GM23338 (cell line): ENCODE measurements around the gene MLLT11. TPM values are rescaled to one million over a fixed set of nuclear protein-coding genes. Genes with fewer than 3 reads are reported as not detected.
A peak's percentile ranks its signal among the peaks of the same experiment; 100 is the strongest.

Source experiments
- ATAC-seq: fragments of 200-7000 bp; cut with Tn5 transposase; 3 replicates; pipeline ENCODE4 v1.9.1; 2020
- DNase-seq: peaks from one replicate; pipeline ENCODE4 v3.0.0-alpha.2; 2015; ENCODE audit warnings: low spot score
- H2AFZ ChIP-seq: fragments of 200-600 bp; sonication (generic); 2 replicates; pipeline ENCODE4 v1.8.0; 2016; ENCODE audit warnings: antibody characterized with exemption, mild to moderate bottlenecking, moderate library complexity
- H3F3A ChIP-seq: fragments of 200-600 bp; sonication (generic); replicated peaks from 2 replicates; pipeline ENCODE4 v1.8.0; 2017; ENCODE audit warnings: antibody characterized with exemption, mixed run types, low read depth
- H3K27ac ChIP-seq: fragments of 200-600 bp; sonication (generic); 2 replicates; pipeline ENCODE4 v1.6.1; 2016; ENCODE audit warnings: low read depth
- H3K27me3 ChIP-seq: fragments of 200-600 bp; sonication (generic); 2 replicates; pipeline ENCODE4 v1.8.0; 2016; ENCODE audit warnings: mild to moderate bottlenecking, mixed run types, moderate library complexity; ENCODE audit not compliant: insufficient read depth
- H3K36me3 ChIP-seq: fragments of 200-600 bp; sonication (generic); 2 replicates; pipeline ENCODE4 v1.8.0; 2016; ENCODE audit warnings: mild to moderate bottlenecking; ENCODE audit not compliant: insufficient read depth
- H3K4me1 ChIP-seq: fragments of 200-600 bp; sonication (generic); 2 replicates; pipeline ENCODE4 v1.8.0; 2016; ENCODE audit warnings: mild to moderate bottlenecking, moderate library complexity; ENCODE audit not compliant: insufficient read depth
- H3K4me2 ChIP-seq: fragments of 200-600 bp; sonication (generic); 2 replicates; pipeline ENCODE4 v1.7.1; 2017; ENCODE audit warnings: mixed run types
- H3K4me3 ChIP-seq: fragments of 200-600 bp; sonication (generic); 2 replicates; pipeline ENCODE4 v1.6.1; 2016; ENCODE audit warnings: mixed run types
- H3K79me2 ChIP-seq: fragments of 200-600 bp; sonication (generic); replicated peaks from 2 replicates; pipeline ENCODE4 v1.8.0; 2017; ENCODE audit warnings: mild to moderate bottlenecking; ENCODE audit not compliant: insufficient read depth
- H3K9me2 ChIP-seq: fragments of 200-600 bp; sonication (generic); 2 replicates; pipeline ENCODE4 v1.8.0; 2017; ENCODE audit not compliant: insufficient read depth
- H4K20me1 ChIP-seq: fragments of 200-600 bp; sonication (generic); replicated peaks from 2 replicates; pipeline ENCODE4 v1.8.0; 2017; ENCODE audit warnings: mild to moderate bottlenecking; ENCODE audit not compliant: insufficient read depth
- H3K27ac Mint-ChIP-seq: 2 replicates; pipeline ENCODE4 v1.8.0; 2020; ENCODE audit warnings: inconsistent platforms, mild to moderate bottlenecking, moderate library complexity, mixed read lengths
- H3K27me3 Mint-ChIP-seq: 3 replicates; pipeline ENCODE4 v1.8.0; 2022; ENCODE audit warnings: low read depth, mild to moderate bottlenecking, moderate library complexity, mixed read lengths, inconsistent platforms; ENCODE audit not compliant: insufficient read depth, poor library complexity
- H3K36me3 Mint-ChIP-seq: 3 replicates; pipeline ENCODE4 v1.8.0; 2021; ENCODE audit warnings: low read depth, mild to moderate bottlenecking, inconsistent platforms, moderate library complexity, mixed read lengths
- H3K4me1 Mint-ChIP-seq: 3 replicates; pipeline ENCODE4 v1.8.0; 2020; ENCODE audit warnings: mild to moderate bottlenecking, inconsistent platforms, mixed read lengths
- H3K4me3 Mint-ChIP-seq: 3 replicates; pipeline ENCODE4 v1.8.0; 2021; ENCODE audit warnings: moderate library complexity, mild to moderate bottlenecking, inconsistent platforms, mixed read lengths
- H3K9me3 Mint-ChIP-seq: 3 replicates; pipeline ENCODE4 v1.8.0; 2020; ENCODE audit warnings: moderate library complexity, mild to moderate bottlenecking, inconsistent platforms, mixed read lengths
- EZH2phosphoT487 ChIP-seq: fragments of 200-600 bp; sonication (generic); IDR thresholded peaks from one replicate; pipeline ENCODE4 v1.8.1; 2018; ENCODE audit warnings: antibody characterized with exemption; ENCODE audit not compliant: unreplicated experiment
- JUNB ChIP-seq: IDR thresholded peaks from one replicate; pipeline ENCODE4 v1.6.1; 2016; ENCODE audit warnings: antibody characterized with exemption; ENCODE audit not compliant: unreplicated experiment
- ZNF331 ChIP-seq: fragments of 250-450 bp; sonication (Bioruptor Pico); IDR thresholded peaks from 2 replicates; pipeline ENCODE4 v1.5.0; 2020; ENCODE audit warnings: low read depth, mild to moderate bottlenecking, moderate library complexity
- polyA plus RNA-seq: library from polyadenylated mRNA; unstranded; fragments of >200 nt; fragmentation: Nextera tagmentation; extraction: Ambion mirVana; gene quantifications from 2 replicates; pipeline ENCODE4 v1.2.1, GENCODE V29; 2016
- total RNA-seq: library from RNA; depleted of rRNA; stranded (reverse); fragments of >200 nt; shearing (Covaris generic); gene quantifications from 2 replicates; pipeline ENCODE4 v1.2.3, GENCODE V29; 2014
- TF ChIP-seq, protein P1 (sequence below): fragments of 250-450 bp; sonication (Bioruptor Pico); IDR thresholded peaks from 2 replicates; pipeline ENCODE4 v1.5.0; 2020; ENCODE audit warnings: mild to moderate bottlenecking, moderate library complexity

The MLLT11 gene
- total and polyA plus RNA-seq, 2 experiments from 2014 or later, result 10.6 to 22.6 TPM

DNA sequence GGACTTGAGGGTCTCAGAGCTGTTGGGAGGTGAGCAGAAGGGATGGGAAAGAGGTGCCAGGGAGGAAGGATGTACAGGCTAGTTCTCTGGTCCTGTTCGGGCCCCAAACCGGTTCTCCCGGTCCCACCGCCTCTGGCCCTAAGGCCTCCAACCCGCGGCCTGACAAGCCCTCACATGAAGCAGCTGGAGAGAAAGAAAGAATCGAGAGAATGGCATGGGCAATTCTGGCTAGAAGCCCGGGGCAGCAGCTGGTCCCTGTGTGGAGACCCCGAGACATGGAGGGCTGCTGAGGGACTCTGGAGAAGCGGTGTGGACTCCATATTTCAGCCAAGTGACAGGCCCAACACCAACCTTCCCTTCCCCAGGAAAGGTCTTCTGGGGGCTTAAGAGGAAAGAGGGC is 1.5 kb upstream of the MLLT11 start:
- TF ChIP-seq EZH2phosphoT487 (no peak), ZNF331 (CRISPR knock-in tag) (no peak), JUNB (no peak)
- TF ChIP-seq, protein P1, sequence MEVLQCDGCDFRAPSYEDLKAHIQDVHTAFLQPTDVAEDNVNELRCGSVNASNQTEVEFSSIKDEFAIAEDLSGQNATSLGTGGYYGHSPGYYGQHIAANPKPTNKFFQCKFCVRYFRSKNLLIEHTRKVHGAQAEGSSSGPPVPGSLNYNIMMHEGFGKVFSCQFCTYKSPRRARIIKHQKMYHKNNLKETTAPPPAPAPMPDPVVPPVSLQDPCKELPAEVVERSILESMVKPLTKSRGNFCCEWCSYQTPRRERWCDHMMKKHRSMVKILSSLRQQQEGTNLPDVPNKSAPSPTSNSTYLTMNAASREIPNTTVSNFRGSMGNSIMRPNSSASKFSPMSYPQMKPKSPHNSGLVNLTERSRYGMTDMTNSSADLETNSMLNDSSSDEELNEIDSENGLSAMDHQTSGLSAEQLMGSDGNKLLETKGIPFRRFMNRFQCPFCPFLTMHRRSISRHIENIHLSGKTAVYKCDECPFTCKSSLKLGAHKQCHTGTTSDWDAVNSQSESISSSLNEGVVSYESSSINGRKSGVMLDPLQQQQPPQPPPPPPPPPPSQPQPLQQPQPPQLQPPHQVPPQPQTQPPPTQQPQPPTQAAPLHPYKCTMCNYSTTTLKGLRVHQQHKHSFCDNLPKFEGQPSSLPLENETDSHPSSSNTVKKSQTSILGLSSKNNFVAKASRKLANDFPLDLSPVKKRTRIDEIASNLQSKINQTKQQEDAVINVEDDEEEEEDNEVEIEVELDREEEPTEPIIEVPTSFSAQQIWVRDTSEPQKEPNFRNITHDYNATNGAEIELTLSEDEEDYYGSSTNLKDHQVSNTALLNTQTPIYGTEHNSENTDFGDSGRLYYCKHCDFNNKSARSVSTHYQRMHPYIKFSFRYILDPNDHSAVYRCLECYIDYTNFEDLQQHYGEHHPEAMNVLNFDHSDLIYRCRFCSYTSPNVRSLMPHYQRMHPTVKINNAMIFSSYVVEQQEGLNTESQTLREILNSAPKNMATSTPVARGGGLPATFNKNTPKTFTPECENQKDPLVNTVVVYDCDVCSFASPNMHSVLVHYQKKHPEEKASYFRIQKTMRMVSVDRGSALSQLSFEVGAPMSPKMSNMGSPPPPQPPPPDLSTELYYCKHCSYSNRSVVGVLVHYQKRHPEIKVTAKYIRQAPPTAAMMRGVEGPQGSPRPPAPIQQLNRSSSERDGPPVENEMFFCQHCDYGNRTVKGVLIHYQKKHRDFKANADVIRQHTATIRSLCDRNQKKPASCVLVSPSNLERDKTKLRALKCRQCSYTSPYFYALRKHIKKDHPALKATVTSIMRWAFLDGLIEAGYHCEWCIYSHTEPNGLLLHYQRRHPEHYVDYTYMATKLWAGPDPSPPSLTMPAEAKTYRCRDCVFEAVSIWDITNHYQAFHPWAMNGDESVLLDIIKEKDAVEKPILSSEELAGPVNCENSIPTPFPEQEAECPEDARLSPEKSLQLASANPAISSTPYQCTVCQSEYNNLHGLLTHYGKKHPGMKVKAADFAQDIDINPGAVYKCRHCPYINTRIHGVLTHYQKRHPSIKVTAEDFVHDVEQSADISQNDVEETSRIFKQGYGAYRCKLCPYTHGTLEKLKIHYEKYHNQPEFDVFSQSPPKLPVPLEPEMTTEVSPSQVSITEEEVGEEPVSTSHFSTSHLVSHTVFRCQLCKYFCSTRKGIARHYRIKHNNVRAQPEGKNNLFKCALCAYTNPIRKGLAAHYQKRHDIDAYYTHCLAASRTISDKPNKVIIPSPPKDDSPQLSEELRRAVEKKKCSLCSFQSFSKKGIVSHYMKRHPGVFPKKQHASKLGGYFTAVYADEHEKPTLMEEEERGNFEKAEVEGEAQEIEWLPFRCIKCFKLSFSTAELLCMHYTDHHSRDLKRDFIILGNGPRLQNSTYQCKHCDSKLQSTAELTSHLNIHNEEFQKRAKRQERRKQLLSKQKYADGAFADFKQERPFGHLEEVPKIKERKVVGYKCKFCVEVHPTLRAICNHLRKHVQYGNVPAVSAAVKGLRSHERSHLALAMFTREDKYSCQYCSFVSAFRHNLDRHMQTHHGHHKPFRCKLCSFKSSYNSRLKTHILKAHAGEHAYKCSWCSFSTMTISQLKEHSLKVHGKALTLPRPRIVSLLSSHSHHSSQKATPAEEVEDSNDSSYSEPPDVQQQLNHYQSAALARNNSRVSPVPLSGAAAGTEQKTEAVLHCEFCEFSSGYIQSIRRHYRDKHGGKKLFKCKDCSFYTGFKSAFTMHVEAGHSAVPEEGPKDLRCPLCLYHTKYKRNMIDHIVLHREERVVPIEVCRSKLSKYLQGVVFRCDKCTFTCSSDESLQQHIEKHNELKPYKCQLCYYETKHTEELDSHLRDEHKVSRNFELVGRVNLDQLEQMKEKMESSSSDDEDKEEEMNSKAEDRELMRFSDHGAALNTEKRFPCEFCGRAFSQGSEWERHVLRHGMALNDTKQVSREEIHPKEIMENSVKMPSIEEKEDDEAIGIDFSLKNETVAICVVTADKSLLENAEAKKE (CRISPR knock-in tag), result no peak
- Mint-ChIP-seq H3K9me3 (no peaks in the 10 kb centered on the region; the same call in 2 of the 3 replicates), H3K36me3 (peaks cover 50% of the 10 kb centered on the region), H3K27me3 (peaks cover 18% of the 10 kb centered on the region), H3K4me1 (peaks cover 40% of the 10 kb centered on the region), H3K4me3 (peak overlapping the region; percentile 90), H3K27ac (peak overlapping the region; percentile 93)
- H3K4me1 ChIP-seq, result peaks cover 26% of the 10 kb centered on the region
- DNase-seq (peak; percentile 76), ATAC-seq (peak; percentile 40)
- H3K36me3 ChIP-seq, result peaks cover 22% of the 10 kb centered on the region
- H3F3A ChIP-seq, result peaks cover 22% of the 10 kb centered on the region; the same call in 1 of the 2 replicates
- H3K4me2 ChIP-seq, result peak overlapping the region; percentile 87
- H3K27ac ChIP-seq, result peak overlapping the region; percentile 86
- H2AFZ ChIP-seq, result no peak overlapping the region
- peaks cover 27% of the 10 kb centered on the region for H4K20me1 ChIP-seq
- H3K9me2 ChIP-seq, result no peaks in the 10 kb centered on the region
- H3K27me3 ChIP-seq, result no peaks in the 10 kb centered on the region
- peak overlapping the region; percentile 72 for H3K4me3 ChIP-seq
- H3K79me2 ChIP-seq, result peaks cover 77% of the 10 kb centered on the region
